ENCODE results near the gene ZNF672. TPM values are rescaled to one million over a fixed set of nuclear protein-coding genes. Genes with fewer than 3 reads are reported as not detected.
"Not testable (repeated sequence)": the region's sequence is repeated elsewhere in the genome, so short reads cannot be mapped to it uniquely, and the experiment has no call there.

ZNF672 gene
- total and polyA plus RNA-seq, 7 donors: 25.3 to 57.0 (median 47.3) TPM

DNA sequence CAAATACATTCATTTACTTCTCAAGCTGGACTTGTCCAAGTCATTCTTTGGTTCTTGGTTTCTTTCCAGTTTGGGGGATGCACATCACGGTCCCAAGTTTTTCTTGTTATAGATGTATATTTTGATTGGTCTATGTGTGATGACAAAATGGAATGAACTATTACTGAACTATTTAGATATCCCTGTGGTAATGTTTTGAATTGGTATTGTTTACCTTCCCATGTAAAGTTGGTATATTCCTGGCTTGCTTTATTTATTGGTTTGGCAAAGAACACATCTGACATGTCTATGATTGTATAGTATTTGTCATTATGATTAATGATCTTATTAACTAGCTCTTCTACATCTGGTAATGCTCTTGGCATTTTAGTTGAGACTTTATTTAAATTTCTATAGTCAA is 43.2 kb downstream of the ZNF672 start:
- Histone ChIP-seq H3K27ac (no peak overlapping the region), H3K9me3 (no peaks in the 10 kb centered on the region), H3K4me1 (no peaks in the 10 kb centered on the region), H3K4me3 (no peak overlapping the region), H3K36me3 (ENCODE audit: insufficient read depth in 1 of 2, low read depth in 1 of 2) (no peaks in the 10 kb centered on the region), H3K27me3 (ENCODE audit: insufficient read depth in 3 of 3, low read length in 2 of 3) (no peaks in the 10 kb centered on the region)
- TF ChIP-seq, protein P1, sequence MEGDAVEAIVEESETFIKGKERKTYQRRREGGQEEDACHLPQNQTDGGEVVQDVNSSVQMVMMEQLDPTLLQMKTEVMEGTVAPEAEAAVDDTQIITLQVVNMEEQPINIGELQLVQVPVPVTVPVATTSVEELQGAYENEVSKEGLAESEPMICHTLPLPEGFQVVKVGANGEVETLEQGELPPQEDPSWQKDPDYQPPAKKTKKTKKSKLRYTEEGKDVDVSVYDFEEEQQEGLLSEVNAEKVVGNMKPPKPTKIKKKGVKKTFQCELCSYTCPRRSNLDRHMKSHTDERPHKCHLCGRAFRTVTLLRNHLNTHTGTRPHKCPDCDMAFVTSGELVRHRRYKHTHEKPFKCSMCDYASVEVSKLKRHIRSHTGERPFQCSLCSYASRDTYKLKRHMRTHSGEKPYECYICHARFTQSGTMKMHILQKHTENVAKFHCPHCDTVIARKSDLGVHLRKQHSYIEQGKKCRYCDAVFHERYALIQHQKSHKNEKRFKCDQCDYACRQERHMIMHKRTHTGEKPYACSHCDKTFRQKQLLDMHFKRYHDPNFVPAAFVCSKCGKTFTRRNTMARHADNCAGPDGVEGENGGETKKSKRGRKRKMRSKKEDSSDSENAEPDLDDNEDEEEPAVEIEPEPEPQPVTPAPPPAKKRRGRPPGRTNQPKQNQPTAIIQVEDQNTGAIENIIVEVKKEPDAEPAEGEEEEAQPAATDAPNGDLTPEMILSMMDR (IDR thresholded peaks at IDR 0.05): no peak
- ATAC-seq (no peak), DNase-seq (no peak)
- 81 to 84% (median 82%) methylated on average over 1 of the region's 1 CpG for WGBS, 3 donors
- intact Hi-C loops (cut with DNase I): no loop called here

DNA sequence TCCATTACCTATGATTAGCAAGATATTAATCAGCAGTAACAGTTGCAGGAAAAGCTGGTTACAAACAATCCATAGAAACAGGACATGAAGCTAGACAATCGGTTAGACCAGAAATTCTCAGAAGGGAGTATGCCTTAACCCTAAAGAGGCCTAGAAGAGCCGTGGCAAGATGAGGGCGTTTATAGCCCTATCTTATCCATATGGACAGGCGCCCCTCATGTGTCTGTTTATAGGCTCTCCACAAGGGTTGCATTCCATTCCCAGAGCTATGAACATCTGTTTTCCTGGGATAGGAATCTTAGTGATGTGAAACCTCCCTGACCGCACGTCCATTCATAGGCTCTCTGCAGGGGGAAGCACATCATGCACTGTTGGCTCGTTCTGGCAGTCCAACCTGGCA is 44.4 kb downstream of the ZNF672 start:
- H3K27ac ChIP-seq; H3K27me3 ChIP-seq (ENCODE audit: insufficient read depth in 3 of 3, low read length in 2 of 3); H3K9me3 ChIP-seq; H3K36me3 ChIP-seq (ENCODE audit: insufficient read depth in 1 of 2, low read depth in 1 of 2); H3K4me3 ChIP-seq; intact Hi-C loops (cut with DNase I); DNase-seq; H3K4me1 ChIP-seq; ATAC-seq: not testable (repeated sequence)
- 60 to 71% (median 70%) methylated on average over 6 to 7 of the region's 7 CpGs for WGBS, 3 donors

DNA sequence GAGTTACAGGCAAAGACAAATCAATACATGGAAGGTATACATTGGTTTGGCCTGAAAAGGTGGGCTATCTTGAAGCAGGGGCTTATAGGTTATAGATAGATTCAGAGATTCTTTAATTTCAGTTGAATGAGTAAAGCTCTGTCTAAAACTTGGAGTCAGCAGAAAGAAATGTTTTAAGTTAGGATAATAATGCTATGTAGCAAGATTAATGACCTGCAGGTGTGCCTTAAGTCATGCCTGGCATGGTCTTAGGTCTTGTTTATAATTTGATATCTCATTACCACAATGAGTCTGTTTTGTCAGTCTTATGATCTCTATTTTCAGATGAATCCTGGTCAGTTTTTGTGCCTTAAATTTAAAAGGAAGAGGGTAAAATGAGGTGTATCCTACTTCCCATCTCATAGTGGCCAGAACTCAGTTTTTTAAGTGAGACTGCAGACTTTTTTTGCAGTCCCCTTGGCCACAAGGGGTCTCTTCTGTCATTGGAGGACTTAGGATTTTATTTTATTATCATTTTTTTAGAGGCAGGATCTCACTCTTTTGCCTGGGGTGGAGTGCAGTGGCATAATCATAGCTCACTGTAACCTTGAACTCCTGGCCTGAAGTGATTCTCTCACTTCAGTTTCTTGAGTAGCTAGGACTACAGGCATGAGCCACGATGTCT is 46.7 kb downstream of the ZNF672 start:
- Histone ChIP-seq H3K27ac (no peak overlapping the region), H3K9me3 (no peaks in the 10 kb centered on the region), H3K27me3 (ENCODE audit: insufficient read depth in 3 of 3, low read length in 2 of 3) (no peaks in the 10 kb centered on the region), H3K4me1 (no peaks in the 10 kb centered on the region), H3K4me3 (no peak overlapping the region), H3K36me3 (ENCODE audit: insufficient read depth in 1 of 2, low read depth in 1 of 2) (no peaks in the 10 kb centered on the region)
- TF ChIP-seq, protein P1 (IDR thresholded peaks at IDR 0.05): no peak
- WGBS, 3 donors: 46 to 54% (median 50%) methylated on average over 1 of the region's 1 CpG
- no peak for ATAC-seq
- intact Hi-C loops (cut with DNase I): loop anchor here in 1 of 2 donors (1.0 kb wide), 1 partner anchor 7 kb away; no protein-coding TSS in a partner anchor
- DNase-seq: no peak

DNA sequence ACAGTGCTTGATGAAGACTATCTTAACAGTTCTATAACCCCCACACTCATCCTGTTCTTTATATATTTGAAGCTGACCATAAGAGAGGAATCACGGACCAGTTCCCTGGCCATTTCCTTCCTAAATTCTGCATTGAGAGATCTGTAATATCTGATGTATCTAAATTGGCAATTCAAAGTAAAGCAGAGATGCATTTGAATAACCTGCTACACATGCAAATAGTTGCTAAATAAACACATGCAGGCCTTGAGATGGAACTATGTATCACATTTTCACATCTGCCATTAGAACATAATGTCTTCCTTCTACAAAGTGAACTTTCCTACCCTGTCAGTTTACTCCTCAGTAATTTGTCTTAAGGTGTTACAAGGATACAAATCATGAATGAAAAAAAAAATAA is 47.6 kb downstream of the ZNF672 start:
- DNase-seq (no peak), ATAC-seq (no peak)
- H3K27me3 ChIP-seq (ENCODE audit: insufficient read depth in 3 of 3, low read length in 2 of 3): no peaks in the 10 kb centered on the region
- H3K4me3 ChIP-seq: no peak overlapping the region
- TF ChIP-seq, protein P1 (IDR thresholded peaks at IDR 0.05): no peak
- H3K36me3 ChIP-seq (ENCODE audit: insufficient read depth in 1 of 2, low read depth in 1 of 2): no peaks in the 10 kb centered on the region
- intact Hi-C loops (cut with DNase I): loop anchor here in 1 of 2 donors (1.0 kb wide), 1 partner anchor 8 kb away; no protein-coding TSS in a partner anchor
- no peak overlapping the region for H3K27ac ChIP-seq
- H3K9me3 ChIP-seq: no peaks in the 10 kb centered on the region
- WGBS, 3 donors: 88 to 93% (median 89%) methylated on average over 1 of the region's 1 CpG
- H3K4me1 ChIP-seq: no peaks in the 10 kb centered on the region

DNA sequence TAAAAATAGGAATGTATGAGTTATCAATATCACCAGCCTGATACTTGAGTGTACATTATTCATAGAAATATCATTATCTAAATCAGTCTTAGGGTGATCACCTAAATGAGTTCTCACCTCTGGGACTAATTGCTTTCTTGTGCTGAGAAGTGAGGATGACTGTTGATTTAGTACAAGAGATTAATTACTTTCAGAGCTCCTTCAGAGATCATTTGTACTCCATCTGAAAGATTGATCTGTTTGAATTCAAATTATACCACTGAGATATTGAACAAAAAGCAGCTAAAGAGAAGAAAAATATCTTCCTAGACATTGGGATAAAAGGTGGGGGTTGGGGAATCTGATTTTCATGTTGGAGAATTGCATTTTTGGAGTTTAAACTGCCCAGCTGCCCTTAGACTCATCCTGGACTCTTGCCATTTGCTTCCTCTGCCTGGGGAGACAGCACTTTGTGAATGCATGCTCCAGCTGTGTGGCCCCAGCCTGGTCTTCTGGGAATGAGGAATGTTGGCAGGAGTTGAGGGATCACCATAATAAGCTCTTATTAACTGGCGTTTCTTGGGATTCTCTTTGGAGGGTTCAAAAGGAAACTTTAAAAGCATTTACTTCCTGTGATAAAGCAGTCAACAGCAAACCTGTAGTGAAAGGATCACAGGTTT is 48.3 kb downstream of the ZNF672 start:
- Histone ChIP-seq H3K4me3 (no peak overlapping the region), H3K9me3 (no peaks in the 10 kb centered on the region), H3K27ac (no peak overlapping the region), H3K27me3 (ENCODE audit: insufficient read depth in 3 of 3, low read length in 2 of 3) (no peaks in the 10 kb centered on the region), H3K36me3 (ENCODE audit: insufficient read depth in 1 of 2, low read depth in 1 of 2) (no peaks in the 10 kb centered on the region), H3K4me1 (no peaks in the 10 kb centered on the region)
- WGBS, 3 donors: 5 to 20% (median 19%) methylated on average over 1 of the region's 1 CpG
- intact Hi-C loops (cut with DNase I): no loop called here
- ATAC-seq (no peak), DNase-seq (no peak)
- TF ChIP-seq, protein P1 (IDR thresholded peaks at IDR 0.05): no peak

DNA sequence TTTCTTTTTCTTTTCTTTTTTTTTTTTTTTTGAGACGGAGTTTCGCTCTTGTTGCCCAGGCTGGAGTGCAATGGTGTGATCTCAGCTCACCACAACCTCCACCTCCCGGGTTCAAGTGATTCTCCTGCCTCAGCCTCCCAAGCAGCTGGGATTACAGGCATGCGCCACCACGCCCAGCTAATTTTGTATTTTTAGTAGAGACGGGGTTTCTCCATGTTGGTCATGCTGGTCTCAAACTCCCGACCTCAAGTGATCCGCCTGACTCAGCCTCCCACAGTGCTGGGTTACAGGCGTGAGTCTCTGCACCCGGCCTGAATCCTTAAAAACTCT is 51.9 kb downstream of the ZNF672 start:
- H3K9me3 ChIP-seq; H3K4me3 ChIP-seq; ATAC-seq; H3K27ac ChIP-seq; H3K4me1 ChIP-seq; H3K27me3 ChIP-seq (ENCODE audit: insufficient read depth in 3 of 3, low read length in 2 of 3); intact Hi-C loops (cut with DNase I); H3K36me3 ChIP-seq (ENCODE audit: insufficient read depth in 1 of 2, low read depth in 1 of 2); DNase-seq: not testable (repeated sequence)
- 80 to 84% (median 83%) methylated on average over 8 to 10 of the region's 10 CpGs for WGBS, 3 donors
